ENCODE results near the gene ZNF428.

DNA sequence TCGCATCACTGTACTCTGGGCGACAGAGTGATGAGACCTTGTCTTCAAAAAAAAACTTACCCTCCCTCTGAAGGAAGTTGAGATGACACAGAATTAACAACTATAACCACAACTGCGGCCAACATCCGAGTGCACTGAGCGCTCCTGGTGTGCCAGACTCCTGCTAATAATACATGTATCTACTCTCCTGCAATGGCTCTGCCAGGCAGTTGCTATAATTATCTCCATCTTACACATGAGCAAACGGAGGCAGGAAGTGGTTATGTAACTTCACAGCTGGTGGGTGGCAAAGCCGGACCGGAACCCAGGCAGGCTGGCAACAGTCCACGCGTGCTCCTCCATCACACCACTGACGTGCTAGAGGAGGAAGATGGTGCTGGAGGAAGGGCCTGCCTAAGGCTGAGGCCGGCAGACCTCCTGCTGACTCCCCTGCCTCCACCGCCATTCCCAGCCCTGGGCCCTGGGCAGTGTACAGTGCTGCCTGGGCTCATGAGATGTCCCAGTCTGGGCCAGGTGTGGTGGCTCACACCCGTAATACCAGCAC is 56.7 kb downstream of the ZNF428 start:
- TF ChIP-seq, protein P1, sequence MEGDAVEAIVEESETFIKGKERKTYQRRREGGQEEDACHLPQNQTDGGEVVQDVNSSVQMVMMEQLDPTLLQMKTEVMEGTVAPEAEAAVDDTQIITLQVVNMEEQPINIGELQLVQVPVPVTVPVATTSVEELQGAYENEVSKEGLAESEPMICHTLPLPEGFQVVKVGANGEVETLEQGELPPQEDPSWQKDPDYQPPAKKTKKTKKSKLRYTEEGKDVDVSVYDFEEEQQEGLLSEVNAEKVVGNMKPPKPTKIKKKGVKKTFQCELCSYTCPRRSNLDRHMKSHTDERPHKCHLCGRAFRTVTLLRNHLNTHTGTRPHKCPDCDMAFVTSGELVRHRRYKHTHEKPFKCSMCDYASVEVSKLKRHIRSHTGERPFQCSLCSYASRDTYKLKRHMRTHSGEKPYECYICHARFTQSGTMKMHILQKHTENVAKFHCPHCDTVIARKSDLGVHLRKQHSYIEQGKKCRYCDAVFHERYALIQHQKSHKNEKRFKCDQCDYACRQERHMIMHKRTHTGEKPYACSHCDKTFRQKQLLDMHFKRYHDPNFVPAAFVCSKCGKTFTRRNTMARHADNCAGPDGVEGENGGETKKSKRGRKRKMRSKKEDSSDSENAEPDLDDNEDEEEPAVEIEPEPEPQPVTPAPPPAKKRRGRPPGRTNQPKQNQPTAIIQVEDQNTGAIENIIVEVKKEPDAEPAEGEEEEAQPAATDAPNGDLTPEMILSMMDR (IDR thresholded peaks at IDR 0.05): no peak
- TF ChIP-seq EP300 (IDR thresholded peaks at IDR 0.05) (no peak), POLR2A (IDR thresholded peaks at IDR 0.05) (no peak)

Measured in ovary (tissue), 3 donors.